Uterus (tissue), 4 donors: ENCODE data around the gene FAIM. TPM values are rescaled to one million over a fixed set of nuclear protein-coding genes. Genes with fewer than 3 reads are reported as not detected.
"Not testable (repeated sequence)": the region's sequence is repeated elsewhere in the genome, so short reads cannot be mapped to it uniquely, and the experiment has no call there.

Source experiments
- DNase-seq, 2 donors: peaks; one replicate each; pipeline ENCODE4 v3.0.0-alpha.2; 2019 to 2020
- H3K27ac ChIP-seq, 2 donors: fragments of 200-600 bp; sonication (generic); 1 replicate in 1 of 2; 2 replicates in 1 of 2; pipeline ENCODE4 v1.5.1; 2016 to 2018
- H3K27me3 ChIP-seq, 2 donors: fragments of 200-600 bp; sonication (generic); one replicate each; pipeline ENCODE4 v1.5.1; 2018 to 2019; ENCODE audit warnings: control low read depth in 1 of 2
- H3K36me3 ChIP-seq, 2 donors: fragments of 200-600 bp; sonication (generic); one replicate each; pipeline ENCODE4 v1.5.1; 2019; ENCODE audit warnings: control low read depth in 1 of 2
- H3K4me1 ChIP-seq, 2 donors: fragments of 200-600 bp; sonication (generic); one replicate each; pipeline ENCODE4 v1.5.1; 2018 to 2019; ENCODE audit warnings: control low read depth in 1 of 2
- H3K4me3 ChIP-seq, 2 donors: fragments of 200-600 bp; sonication (generic); 1 replicate in 1 of 2; 2 replicates in 1 of 2; pipeline ENCODE4 v1.5.1; 2018 to 2019; ENCODE audit warnings: mild to moderate bottlenecking in 1 of 2
- H3K9me3 ChIP-seq, 2 donors: fragments of 200-600 bp; sonication (generic); one replicate each; pipeline ENCODE4 v1.5.1; 2019; ENCODE audit warnings: control low read depth in 1 of 2
- CTCF ChIP-seq, 4 experiments: fragments of 200-600 bp in 2 of 4; fragments of 450-650 bp in 2 of 4; sonication (generic) in 2 of 4; IDR thresholded peaks; one replicate each; pipeline ENCODE4 v1.5.1; 2016 to 2019; ENCODE audit warnings: antibody characterized with exemption in 4 of 4, mild to moderate bottlenecking in 2 of 4, moderate library complexity in 1 of 4
- POLR2A ChIP-seq, 2 donors: fragments of 450-650 bp; IDR thresholded peaks; one replicate each; pipeline ENCODE4 v1.6.1; 2016; ENCODE audit warnings: antibody characterized with exemption in 2 of 2, mild to moderate bottlenecking in 1 of 2, moderate library complexity in 1 of 2
- intact Hi-C: fragments of 100-400 bp; cut with DNase I; formaldehyde crosslinking; loops from one replicate; pipeline ENCODE4 v1.15.1; 2023; ENCODE audit warnings: low total_unique reads
- total RNA-seq, 4 donors: library from RNA; depleted of rRNA in 3 of 4; stranded (reverse); fragments of >200 nt in 3 of 4; gene quantifications; one replicate each; pipeline versions ENCODE4 v1.1.0 to v1.2.4, GENCODE V29; 2014 to 2023
- donor health status: DM: yes; HTN: yes; CAD: no.

The FAIM gene
- 10 to 100 TPM in 1 of 4 donors, 1 to 10 TPM in 3; 1.3 to 17.6 (median 8.9) TPM for total RNA-seq

- intact Hi-C loops, result no loop called here
- peaks cover 0 to 3% of the 10 kb centered on the region in 2 donors for H3K27me3 ChIP-seq
- DNase-seq, result peak; percentile 61 to 69
- TF ChIP-seq POLR2A (IDR thresholded peaks at IDR 0.05) (peak in 1 of 2 donors; percentile 32), CTCF (IDR thresholded peaks at IDR 0.05) (peak in 1 of 4 experiments; percentile 12)
- H3K27ac ChIP-seq, result peak within 1 kb of the TSS; percentile 90 to 99
- no peaks in the 10 kb centered on the region for H3K36me3 ChIP-seq
- H3K4me1 ChIP-seq, result no peaks in the 10 kb centered on the region
- peak within 1 kb of the TSS; percentile 41 to 80 for H3K4me3 ChIP-seq
- no peaks in the 10 kb centered on the region for H3K9me3 ChIP-seq
These were observed at the start of gene FAIM for GRCh38 chr3:138608322-138609135. FAIM (plus strand) TSS chr3:138608771; CDS start chr3:138619727, 10,956 bp downstream.

- intact Hi-C loops, result no loop called here
- DNase-seq, result no peak
- Histone ChIP-seq H3K27ac (no peak overlapping the region), H3K27me3 (no peaks in the 10 kb centered on the region), H3K4me1 (no peaks in the 10 kb centered on the region), H3K9me3 (peaks cover 0 to 20% of the 10 kb centered on the region in 2 donors), H3K36me3 (no peaks in the 10 kb centered on the region), H3K4me3 (no peak overlapping the region)
- TF ChIP-seq CTCF (IDR thresholded peaks at IDR 0.05) (no peak), POLR2A (IDR thresholded peaks at IDR 0.05) (no peak)
These were observed 49.4 kb upstream of the FAIM start for GRCh38 chr3:138559134-138559533.

GRCh38 chr3:138560501-138560900 lies 48.1 kb upstream of the FAIM start:
- no peak for TF ChIP-seq CTCF (IDR thresholded peaks at IDR 0.05)
- intact Hi-C loops, result no loop called here
- DNase-seq, result no peak
- no peak overlapping the region for H3K27ac ChIP-seq
- H3K4me3 ChIP-seq, result no peak overlapping the region
- H3K36me3 ChIP-seq, result no peaks in the 10 kb centered on the region
- H3K4me1 ChIP-seq, result no peaks in the 10 kb centered on the region
- peaks cover 0 to 20% of the 10 kb centered on the region in 2 donors for H3K9me3 ChIP-seq
- H3K27me3 ChIP-seq, result no peaks in the 10 kb centered on the region

- intact Hi-C loops, H3K4me1 ChIP-seq, H3K27ac ChIP-seq, DNase-seq, H3K27me3 ChIP-seq, H3K36me3 ChIP-seq, H3K4me3 ChIP-seq: not testable (repeated sequence)
- peaks cover 0 to 19% of the 10 kb centered on the region in 2 donors for H3K9me3 ChIP-seq
These were observed 45.7 kb upstream of the FAIM start for GRCh38 chr3:138562902-138563301.

GRCh38 chr3:138566293-138566692 lies 42.3 kb upstream of the FAIM start:
- intact Hi-C loops, result not testable (repeated sequence)

GRCh38 chr3:138567403-138567802 lies 41.2 kb upstream of the FAIM start:
- H3K4me3 ChIP-seq, result no peak overlapping the region
- H3K4me1 ChIP-seq, result no peaks in the 10 kb centered on the region
- no peak overlapping the region for H3K27ac ChIP-seq
- H3K27me3 ChIP-seq, result no peaks in the 10 kb centered on the region
- H3K9me3 ChIP-seq, result no peaks in the 10 kb centered on the region
- no peak for DNase-seq
- no peak for TF ChIP-seq CTCF (IDR thresholded peaks at IDR 0.05)
- no peak for TF ChIP-seq POLR2A (IDR thresholded peaks at IDR 0.05)
- H3K36me3 ChIP-seq, result no peaks in the 10 kb centered on the region
- intact Hi-C loops, result no loop called here

More at GRCh38 chr3:138566293-138566692, 42.3 kb upstream of the FAIM start:
- not testable (repeated sequence) for H3K27me3 ChIP-seq, H3K4me3 ChIP-seq, DNase-seq, H3K36me3 ChIP-seq, H3K9me3 ChIP-seq, H3K4me1 ChIP-seq, H3K27ac ChIP-seq
